GM10266 (cell line): Measurements from ENCODE around the gene GRHL1.
A peak's percentile ranks its signal among the peaks of the same experiment; 100 is the strongest.
"Not testable (repeated sequence)": the region's sequence is repeated elsewhere in the genome, so short reads cannot be mapped to it uniquely, and the experiment has no call there.

ENCODE experiments used
- DNase-seq: peaks from one replicate; pipeline ENCODE4 v3.0.0; 2012; ENCODE audit errors: extremely low spot score
- TF ChIP-seq, protein P1 (sequence below): IDR thresholded peaks from 2 replicates; pipeline ENCODE4 v1.5.1; 2012; ENCODE audit warnings: mild to moderate bottlenecking, low read depth; ENCODE audit not compliant: control insufficient read depth, insufficient read depth; ENCODE audit errors: missing control alignments

The GRHL1 gene

DNA sequence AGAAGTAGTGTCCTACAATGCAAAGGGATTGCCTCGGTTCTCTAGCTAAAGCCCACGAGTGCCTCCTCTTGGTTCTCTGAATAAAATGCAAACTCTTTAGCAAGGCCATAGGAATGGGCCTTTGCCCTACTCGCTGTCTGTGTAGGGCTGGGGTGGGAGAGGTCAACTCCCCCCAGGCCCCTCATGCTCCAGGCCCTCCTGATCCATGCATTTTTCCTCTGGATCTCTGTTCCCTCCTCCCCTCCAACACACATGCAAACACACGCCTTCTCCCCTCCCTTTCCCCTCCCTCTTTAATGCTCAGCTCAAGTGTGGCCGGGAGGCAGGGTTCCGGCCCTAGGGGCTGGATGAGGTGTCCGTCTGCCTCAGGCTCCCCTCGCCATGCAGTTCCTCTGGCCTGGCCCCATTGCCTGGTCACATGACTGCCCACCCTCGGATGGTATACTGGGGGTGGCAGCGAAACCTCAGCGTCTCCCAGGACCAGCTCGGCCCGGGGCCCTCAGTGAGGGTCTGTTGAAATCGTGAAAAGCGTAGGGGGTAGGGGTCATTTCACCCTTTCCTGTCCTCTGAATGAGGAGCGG lies 77.0 kb downstream of the GRHL1 start:
- TF ChIP-seq, protein P1, sequence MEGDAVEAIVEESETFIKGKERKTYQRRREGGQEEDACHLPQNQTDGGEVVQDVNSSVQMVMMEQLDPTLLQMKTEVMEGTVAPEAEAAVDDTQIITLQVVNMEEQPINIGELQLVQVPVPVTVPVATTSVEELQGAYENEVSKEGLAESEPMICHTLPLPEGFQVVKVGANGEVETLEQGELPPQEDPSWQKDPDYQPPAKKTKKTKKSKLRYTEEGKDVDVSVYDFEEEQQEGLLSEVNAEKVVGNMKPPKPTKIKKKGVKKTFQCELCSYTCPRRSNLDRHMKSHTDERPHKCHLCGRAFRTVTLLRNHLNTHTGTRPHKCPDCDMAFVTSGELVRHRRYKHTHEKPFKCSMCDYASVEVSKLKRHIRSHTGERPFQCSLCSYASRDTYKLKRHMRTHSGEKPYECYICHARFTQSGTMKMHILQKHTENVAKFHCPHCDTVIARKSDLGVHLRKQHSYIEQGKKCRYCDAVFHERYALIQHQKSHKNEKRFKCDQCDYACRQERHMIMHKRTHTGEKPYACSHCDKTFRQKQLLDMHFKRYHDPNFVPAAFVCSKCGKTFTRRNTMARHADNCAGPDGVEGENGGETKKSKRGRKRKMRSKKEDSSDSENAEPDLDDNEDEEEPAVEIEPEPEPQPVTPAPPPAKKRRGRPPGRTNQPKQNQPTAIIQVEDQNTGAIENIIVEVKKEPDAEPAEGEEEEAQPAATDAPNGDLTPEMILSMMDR = peak; percentile 6
- no peak for DNase-seq

DNA sequence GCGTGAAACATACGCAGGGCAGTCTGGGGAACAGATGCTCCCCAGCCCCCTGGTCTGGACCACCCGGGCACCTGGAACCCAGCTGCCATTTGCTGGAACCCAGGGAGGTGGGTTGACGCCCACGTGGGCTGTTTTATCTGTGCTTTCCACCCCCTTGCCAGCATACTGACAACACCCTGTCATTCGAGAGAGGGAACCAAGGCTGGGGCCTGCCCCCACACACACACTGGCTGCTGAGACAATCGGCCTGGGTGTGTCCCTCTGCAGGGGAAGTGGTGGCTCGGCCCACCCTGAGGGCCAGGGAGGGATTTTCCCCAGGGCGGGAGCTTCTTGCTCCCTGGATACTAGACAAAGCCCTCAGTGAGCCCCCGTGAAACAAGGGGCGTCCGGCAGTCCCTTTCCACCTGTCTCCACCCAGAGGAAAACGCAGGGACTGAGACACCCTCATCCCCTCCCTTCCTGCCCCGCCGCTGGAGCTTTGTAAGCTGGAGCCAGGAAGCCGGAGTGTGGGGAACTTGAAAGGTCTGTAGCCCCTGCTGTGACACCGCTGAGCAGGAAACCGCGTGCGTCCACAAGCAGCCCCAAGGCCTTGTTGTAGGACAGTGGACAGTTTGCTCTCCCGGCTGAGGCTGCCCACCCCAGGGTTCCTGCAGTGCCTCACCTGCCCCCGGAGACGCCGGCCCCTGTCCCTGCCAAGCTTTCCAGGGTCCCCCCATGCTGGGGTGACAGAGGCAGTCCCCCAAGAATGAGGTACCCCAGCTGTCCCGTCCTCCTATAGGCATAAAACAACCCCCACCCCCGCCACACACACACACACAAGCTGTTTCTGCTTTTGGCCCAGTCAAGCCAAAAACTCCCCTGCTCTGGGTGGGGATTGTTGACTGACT lies 77.7 kb downstream of the GRHL1 start:
- DNase-seq = peak; percentile 87
- TF ChIP-seq, protein P1 = no peak

DNA sequence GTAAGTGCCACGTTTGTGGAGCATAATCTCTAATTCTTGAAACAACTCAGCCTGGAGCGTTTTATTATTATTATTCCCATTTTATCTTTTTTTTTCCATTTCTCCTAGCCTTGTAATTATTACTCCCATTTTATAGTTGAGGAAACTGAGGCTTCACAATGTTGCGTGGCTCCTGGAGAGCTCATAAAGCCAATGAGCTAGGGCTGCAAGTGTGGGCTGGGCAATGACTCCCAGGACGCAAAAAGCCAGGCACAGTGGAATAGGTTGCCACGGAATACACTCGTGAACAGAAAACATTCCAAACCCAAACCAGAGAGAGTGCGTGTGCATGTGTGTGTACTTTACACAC lies 78.4 kb downstream of the GRHL1 start:
- DNase-seq = no peak
- TF ChIP-seq, protein P1 = no peak

DNA sequence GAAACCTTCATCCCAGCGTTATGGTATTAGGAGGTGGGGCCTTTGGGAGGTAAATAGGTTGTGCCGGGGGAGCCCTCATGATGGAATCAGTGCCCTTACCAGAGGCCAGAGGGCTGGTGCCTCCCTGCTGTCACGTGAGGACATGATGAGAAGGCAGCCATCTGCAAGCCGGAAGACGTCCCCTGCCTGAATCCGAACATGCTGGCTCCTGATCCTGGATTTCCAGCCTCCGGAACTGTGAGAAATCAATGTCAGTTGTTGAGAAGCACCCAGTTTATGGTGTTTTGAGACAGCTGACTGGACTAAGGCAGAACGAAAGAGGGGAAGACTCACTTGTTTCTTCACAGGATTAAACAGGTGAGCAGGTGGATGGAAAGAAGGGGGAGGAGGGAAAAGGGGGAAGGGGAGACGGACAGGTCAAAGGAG lies 78.8 kb downstream of the GRHL1 start:
- TF ChIP-seq, protein P1 = no peak
- no peak for DNase-seq

DNA sequence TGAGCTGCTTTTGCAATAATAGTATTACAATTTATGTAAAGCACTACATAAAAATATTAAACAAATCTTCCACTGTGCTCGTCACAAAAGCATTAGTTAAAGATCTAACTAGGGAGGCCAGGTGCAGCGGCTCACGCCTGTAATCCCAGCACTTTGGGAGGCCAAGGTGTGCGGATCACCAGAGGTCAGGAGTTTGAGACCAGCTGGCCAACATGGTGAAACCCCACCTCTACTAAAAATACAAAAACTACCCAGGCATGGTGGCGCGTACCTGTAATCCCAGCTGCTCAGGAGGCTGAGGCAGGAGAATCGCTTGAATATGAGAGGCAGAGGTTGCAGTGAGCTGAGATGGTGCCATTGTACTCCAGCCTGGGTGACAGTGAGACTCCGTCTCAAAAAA lies 79.3 kb downstream of the GRHL1 start:
- DNase-seq = not testable (repeated sequence)

DNA sequence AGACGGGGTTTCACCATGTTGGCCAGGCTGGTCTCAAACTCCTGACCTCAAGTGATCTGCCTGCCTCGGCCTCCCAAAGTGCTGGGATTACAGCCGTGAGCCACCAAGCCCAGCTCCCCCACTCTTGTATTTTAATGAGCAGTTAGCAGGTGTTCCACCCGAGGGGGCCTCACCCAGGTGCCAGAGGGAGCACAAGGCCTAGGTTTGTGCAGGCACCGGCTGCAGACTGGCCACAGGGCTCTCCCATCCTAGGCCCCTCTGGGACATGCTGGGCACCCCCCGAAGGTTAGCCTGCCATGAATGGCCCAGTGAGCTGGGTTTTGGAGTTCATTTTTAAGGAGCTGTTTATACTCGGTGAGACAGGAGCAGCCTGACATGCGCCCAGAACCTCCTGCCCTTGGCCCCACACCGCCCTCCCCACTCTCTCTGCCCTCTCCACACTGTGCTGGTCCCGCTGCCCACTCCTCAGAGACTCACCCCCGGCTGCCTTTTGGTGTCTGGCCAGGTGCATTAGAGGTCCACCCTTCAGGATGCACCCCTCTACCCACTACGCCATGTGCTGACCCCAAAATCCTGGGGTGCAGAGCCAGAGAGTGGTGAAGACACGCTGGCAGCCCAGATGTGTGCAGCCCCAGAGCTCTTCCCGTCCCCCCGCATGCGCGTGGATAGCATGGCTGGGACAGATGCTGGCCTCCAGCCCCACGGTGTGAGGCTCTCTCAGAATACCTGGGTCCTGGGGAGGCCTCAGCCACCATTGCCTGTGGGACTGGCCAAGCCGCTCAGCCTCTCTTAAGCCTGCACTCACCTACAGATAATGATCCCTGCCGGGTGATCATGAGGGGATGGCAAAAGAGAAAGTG lies 80.6 kb downstream of the GRHL1 start:
- TF ChIP-seq, protein P1 = no peak

DNA sequence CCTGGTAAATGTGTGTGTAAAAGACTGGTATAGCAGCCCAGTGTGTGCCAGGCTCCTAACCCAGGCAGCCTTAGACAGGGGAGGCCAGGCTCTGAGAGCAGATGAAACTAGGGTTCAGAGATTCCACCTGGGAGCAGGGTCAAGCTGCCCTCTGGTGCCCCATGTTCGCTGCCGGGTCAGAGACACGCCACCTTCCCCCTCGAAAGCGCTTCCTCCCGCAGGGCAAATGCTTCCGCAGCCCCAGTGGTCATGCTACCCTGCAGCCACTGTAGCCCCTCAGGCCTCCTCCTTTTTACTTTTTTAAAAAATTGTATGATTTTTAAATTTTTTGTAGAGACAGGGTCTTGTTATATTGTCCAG lies 81.2 kb downstream of the GRHL1 start:
- TF ChIP-seq, protein P1 = no peak

More for the DNA sequence above, 80.6 kb downstream of the GRHL1 start:
- DNase-seq = no peak

More for the DNA sequence above, 81.2 kb downstream of the GRHL1 start:
- DNase-seq = no peak
